ENCODE measurements around the gene CDH15. TPM values are rescaled to one million over a fixed set of nuclear protein-coding genes. Genes with fewer than 3 reads are reported as not detected.

Gene CDH15
- total RNA-seq, 1 experiment from 2014 or later = 3.8 TPM

GRCh38 chr16:89172171-89172527 lies 601 bp downstream of the CDH15 start:
- peak overlapping the region; percentile 91 for H3K4me2 ChIP-seq (ENCODE audit: low read length)
- peaks cover 21 to 35% of the 10 kb centered on the region in 2 experiments for H3K4me1 ChIP-seq (ENCODE audit: control insufficient read depth in 1 of 2, insufficient read depth in 2 of 2, low read length in 2 of 2)
- H2AFZ ChIP-seq (ENCODE audit: low read depth, low read length, poor library complexity, severe bottlenecking) = no peak overlapping the region
- no TSS peak for BruUV-seq (replicated peaks)
- DNase-seq (ENCODE audit: low read depth, low spot score) (no peak), ATAC-seq (no peak)
- no peaks in the 10 kb centered on the region for H3K9me3 ChIP-seq (ENCODE audit: control insufficient read depth in 1 of 2, insufficient read depth in 1 of 2, low read depth in 1 of 2, low read length in 2 of 2)
- H4K20me1 ChIP-seq (ENCODE audit: insufficient read depth) = no peaks in the 10 kb centered on the region
- RAD21 ChIA-PET (ENCODE audit: low non-redundant PET in 1 of 2, low total read pairs in 2 of 2, uncharacterized antibody in 2 of 2, unreplicated experiment in 2 of 2) = no interaction called here
- H3K27ac ChIP-seq (ENCODE audit: low read depth, low read length) = peak overlapping the region; percentile 38; the same call in 1 of the 2 replicates
- H3K9me2 ChIP-seq (ENCODE audit: insufficient read depth) = no peaks in the 10 kb centered on the region
- intact Hi-C loops (cut with micrococcal nuclease) = no loop called here
- CTCF ChIA-PET = no interaction called here
- no peaks in the 10 kb centered on the region for H3K27me3 ChIP-seq (ENCODE audit: insufficient read depth, low read length)
- no peaks in the 10 kb centered on the region for H3K79me2 ChIP-seq (ENCODE audit: insufficient read depth, low read length)
- TF ChIP-seq, protein P1, sequence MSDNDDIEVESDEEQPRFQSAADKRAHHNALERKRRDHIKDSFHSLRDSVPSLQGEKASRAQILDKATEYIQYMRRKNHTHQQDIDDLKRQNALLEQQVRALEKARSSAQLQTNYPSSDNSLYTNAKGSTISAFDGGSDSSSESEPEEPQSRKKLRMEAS (IDR thresholded peaks at IDR 0.05) = no peak
- TF ChIP-seq, protein P2, sequence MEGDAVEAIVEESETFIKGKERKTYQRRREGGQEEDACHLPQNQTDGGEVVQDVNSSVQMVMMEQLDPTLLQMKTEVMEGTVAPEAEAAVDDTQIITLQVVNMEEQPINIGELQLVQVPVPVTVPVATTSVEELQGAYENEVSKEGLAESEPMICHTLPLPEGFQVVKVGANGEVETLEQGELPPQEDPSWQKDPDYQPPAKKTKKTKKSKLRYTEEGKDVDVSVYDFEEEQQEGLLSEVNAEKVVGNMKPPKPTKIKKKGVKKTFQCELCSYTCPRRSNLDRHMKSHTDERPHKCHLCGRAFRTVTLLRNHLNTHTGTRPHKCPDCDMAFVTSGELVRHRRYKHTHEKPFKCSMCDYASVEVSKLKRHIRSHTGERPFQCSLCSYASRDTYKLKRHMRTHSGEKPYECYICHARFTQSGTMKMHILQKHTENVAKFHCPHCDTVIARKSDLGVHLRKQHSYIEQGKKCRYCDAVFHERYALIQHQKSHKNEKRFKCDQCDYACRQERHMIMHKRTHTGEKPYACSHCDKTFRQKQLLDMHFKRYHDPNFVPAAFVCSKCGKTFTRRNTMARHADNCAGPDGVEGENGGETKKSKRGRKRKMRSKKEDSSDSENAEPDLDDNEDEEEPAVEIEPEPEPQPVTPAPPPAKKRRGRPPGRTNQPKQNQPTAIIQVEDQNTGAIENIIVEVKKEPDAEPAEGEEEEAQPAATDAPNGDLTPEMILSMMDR (IDR thresholded peaks at IDR 0.05 in 2 of 3, conservative IDR thresholded peaks at IDR 0.05 in 1 of 3; ENCODE audit: borderline replicate concordance in 1 of 3, insufficient read depth in 1 of 3, low read depth in 2 of 3, low read length in 2 of 3) = no peak
- TF ChIP-seq EZH2phosphoT487 (IDR thresholded peaks at IDR 0.05; ENCODE audit: borderline replicate concordance) (no peak), EZH2 (IDR thresholded peaks at IDR 0.05) (no peak), SIN3A (IDR thresholded peaks at IDR 0.05; ENCODE audit: low read depth) (no peak), FOSL1 (IDR thresholded peaks at IDR 0.05; ENCODE audit: low read depth) (no peak), CBX3 (IDR thresholded peaks at IDR 0.05; ENCODE audit: low read depth) (no peak), EGR1 (IDR thresholded peaks at IDR 0.05; ENCODE audit: low read depth) (no peak), TCF7L2 (IDR thresholded peaks at IDR 0.05; ENCODE audit: borderline replicate concordance, extremely low read depth, insufficient read depth, insufficient read length) (no peak)
- TF ChIP-seq, protein P3, sequence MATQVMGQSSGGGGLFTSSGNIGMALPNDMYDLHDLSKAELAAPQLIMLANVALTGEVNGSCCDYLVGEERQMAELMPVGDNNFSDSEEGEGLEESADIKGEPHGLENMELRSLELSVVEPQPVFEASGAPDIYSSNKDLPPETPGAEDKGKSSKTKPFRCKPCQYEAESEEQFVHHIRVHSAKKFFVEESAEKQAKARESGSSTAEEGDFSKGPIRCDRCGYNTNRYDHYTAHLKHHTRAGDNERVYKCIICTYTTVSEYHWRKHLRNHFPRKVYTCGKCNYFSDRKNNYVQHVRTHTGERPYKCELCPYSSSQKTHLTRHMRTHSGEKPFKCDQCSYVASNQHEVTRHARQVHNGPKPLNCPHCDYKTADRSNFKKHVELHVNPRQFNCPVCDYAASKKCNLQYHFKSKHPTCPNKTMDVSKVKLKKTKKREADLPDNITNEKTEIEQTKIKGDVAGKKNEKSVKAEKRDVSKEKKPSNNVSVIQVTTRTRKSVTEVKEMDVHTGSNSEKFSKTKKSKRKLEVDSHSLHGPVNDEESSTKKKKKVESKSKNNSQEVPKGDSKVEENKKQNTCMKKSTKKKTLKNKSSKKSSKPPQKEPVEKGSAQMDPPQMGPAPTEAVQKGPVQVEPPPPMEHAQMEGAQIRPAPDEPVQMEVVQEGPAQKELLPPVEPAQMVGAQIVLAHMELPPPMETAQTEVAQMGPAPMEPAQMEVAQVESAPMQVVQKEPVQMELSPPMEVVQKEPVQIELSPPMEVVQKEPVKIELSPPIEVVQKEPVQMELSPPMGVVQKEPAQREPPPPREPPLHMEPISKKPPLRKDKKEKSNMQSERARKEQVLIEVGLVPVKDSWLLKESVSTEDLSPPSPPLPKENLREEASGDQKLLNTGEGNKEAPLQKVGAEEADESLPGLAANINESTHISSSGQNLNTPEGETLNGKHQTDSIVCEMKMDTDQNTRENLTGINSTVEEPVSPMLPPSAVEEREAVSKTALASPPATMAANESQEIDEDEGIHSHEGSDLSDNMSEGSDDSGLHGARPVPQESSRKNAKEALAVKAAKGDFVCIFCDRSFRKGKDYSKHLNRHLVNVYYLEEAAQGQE (IDR thresholded peaks at IDR 0.05; ENCODE audit: low read depth) = no peak
- TF ChIP-seq, protein P4, sequence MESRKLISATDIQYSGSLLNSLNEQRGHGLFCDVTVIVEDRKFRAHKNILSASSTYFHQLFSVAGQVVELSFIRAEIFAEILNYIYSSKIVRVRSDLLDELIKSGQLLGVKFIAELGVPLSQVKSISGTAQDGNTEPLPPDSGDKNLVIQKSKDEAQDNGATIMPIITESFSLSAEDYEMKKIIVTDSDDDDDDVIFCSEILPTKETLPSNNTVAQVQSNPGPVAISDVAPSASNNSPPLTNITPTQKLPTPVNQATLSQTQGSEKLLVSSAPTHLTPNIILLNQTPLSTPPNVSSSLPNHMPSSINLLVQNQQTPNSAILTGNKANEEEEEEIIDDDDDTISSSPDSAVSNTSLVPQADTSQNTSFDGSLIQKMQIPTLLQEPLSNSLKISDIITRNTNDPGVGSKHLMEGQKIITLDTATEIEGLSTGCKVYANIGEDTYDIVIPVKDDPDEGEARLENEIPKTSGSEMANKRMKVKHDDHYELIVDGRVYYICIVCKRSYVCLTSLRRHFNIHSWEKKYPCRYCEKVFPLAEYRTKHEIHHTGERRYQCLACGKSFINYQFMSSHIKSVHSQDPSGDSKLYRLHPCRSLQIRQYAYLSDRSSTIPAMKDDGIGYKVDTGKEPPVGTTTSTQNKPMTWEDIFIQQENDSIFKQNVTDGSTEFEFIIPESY (IDR thresholded peaks at IDR 0.05; ENCODE audit: extremely low read depth, insufficient replicate concordance, low read length) = no peak
- TF ChIP-seq, protein P5, sequence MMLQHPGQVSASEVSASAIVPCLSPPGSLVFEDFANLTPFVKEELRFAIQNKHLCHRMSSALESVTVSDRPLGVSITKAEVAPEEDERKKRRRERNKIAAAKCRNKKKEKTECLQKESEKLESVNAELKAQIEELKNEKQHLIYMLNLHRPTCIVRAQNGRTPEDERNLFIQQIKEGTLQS (IDR thresholded peaks at IDR 0.05) = no peak
- POLR2A ChIA-PET = no interaction called here
- H3K36me3 ChIP-seq (ENCODE audit: control insufficient read depth in 1 of 2, insufficient read depth in 2 of 2, low read length in 2 of 2) = no peaks in the 10 kb centered on the region
- H3K4me3 ChIP-seq (replicated peaks in 1 of 2; ENCODE audit: low read depth in 1 of 2, low read length in 2 of 2) = peak overlapping the region; percentile 29 to 54
- H3K9ac ChIP-seq (ENCODE audit: low read length) = peak overlapping the region; percentile 55

Data from HCT116 (cell line).